T-helper 9 cell (primary cell): ENCODE data around the gene ZNF749.
A peak's percentile ranks its signal among the peaks of the same experiment; 100 is the strongest.

Experiments
- DNase-seq: peaks from one replicate; pipeline ENCODE4 v3.0.0-alpha.2; 2020
- total RNA-seq, 2 donors: gene quantifications; one replicate each; lab custom pipeline; 2026; lab: John Stamatoyannopoulos, UW

The ZNF749 gene
- total RNA-seq: 6.5 to 28.8 reads per million in 2 donors

- DNase-seq: peak; percentile 94
Measured at GRCh38 chr19:57435062-57435978, at the start of gene ZNF749. Gene ZNF749 (plus strand): TSS chr19:57435325. CDS start chr19:57435579, 254 bp downstream.

- DNase-seq: no peak
Measured at GRCh38 chr19:57389194-57389729, 45.9 kb upstream of the ZNF749 start.

GRCh38 chr19:57389730-57390598, 45.2 kb upstream of the ZNF749 start, which contains the start of gene ZNF548:
Gene ZNF548 (plus strand): TSS chr19:57389854. CDS start chr19:57390100, 246 bp downstream.
- DNase-seq: peak; percentile 95

GRCh38 chr19:57395710-57396109, 39.4 kb upstream of the ZNF749 start:
- no peak for DNase-seq

GRCh38 chr19:57398868-57399267, 36.3 kb upstream of the ZNF749 start:
- DNase-seq: no peak

- DNase-seq: no peak
Measured at GRCh38 chr19:57403737-57404563, 31.2 kb upstream of the ZNF749 start.

GRCh38 chr19:57406516-57407123, 28.5 kb upstream of the ZNF749 start:
- peak; percentile 54 for DNase-seq

GRCh38 chr19:57410877-57411671, 24.1 kb upstream of the ZNF749 start, which contains the start of gene ZNF17:
Gene ZNF17 (plus strand): TSS chr19:57411161. CDS start chr19:57413616, 2,455 bp downstream.
- DNase-seq: peak; percentile 87

- DNase-seq: no peak
Measured at GRCh38 chr19:57419439-57419838, 15.7 kb upstream of the ZNF749 start.

- no peak for DNase-seq
Measured at GRCh38 chr19:57421037-57421436, 14.1 kb upstream of the ZNF749 start.

- no peak for DNase-seq
Measured at GRCh38 chr19:57434386-57435061, 601 bp upstream of the ZNF749 start.

GRCh38 chr19:57436417-57436816, 1.3 kb downstream of the ZNF749 start:
- DNase-seq: no peak

GRCh38 chr19:57437931-57438330, 2.8 kb downstream of the ZNF749 start:
- no peak for DNase-seq

GRCh38 chr19:57438925-57439324, 3.8 kb downstream of the ZNF749 start:
- no peak for DNase-seq

- no peak for DNase-seq
Measured at GRCh38 chr19:57441979-57442752, 7.0 kb downstream of the ZNF749 start.

GRCh38 chr19:57443121-57443696, 8.1 kb downstream of the ZNF749 start:
- no peak for DNase-seq

GRCh38 chr19:57452307-57452706, 17.2 kb downstream of the ZNF749 start:
- no peak for DNase-seq

GRCh38 chr19:57465680-57466381, 30.7 kb downstream of the ZNF749 start:
- DNase-seq: no peak
